HG02610 (cell line): ENCODE data around the gene RBM5.

Experiments
- ATAC-seq: cut with Tn5 transposase; IDR thresholded peaks from one replicate; pipeline ENCODE4 v1.9.1; 2021; ENCODE audit warnings: mild to moderate bottlenecking, moderate library complexity; ENCODE audit not compliant: unreplicated experiment

RBM5 gene

DNA sequence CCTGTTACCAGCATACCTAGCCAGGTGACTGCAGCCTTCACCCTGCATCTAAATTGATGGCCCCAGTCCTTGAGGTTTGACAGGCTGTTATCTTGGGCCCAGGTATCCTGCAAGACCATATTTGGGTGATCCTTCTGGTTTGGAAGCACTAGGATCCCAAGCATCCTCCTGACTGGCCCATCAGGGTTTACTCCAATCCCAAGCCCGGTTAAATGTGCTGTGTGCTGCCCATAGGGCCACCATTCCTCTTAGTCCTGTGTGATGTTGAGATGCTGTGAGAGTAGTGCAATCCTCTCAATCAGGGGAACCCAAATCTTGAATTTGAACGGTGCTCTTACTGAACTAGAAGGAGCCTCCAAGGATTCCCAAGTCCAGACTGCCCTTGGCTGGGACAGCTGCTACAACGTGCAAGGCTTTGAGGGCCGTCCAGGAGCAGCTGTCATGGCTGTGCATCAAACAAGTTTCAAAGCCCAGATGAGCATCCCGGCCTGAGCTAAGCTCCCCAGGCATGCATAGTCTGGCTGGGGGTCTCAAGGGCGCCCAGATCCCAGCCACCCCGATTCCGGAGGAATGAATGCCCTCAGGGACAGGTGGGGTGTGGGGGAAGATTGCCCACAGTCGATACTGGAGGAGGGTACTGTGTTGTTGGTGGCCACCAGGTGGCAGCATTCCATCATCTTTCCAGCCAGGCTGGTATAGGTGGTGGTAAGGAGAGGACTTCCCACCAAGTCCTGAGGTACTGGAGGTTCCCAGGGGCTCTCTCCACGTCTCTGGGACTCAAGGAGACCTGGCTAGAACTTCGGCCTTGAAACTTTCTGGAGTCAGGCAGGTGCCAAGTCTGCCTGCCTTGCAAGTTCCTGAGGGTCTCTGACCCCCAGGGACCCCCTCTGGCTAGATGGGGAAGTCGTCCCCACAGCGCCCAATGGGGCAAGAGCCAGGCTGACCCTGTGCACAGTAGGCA lies 32.6 kb downstream of the RBM5 start:
- peak; percentile 44 for ATAC-seq

- no peak for ATAC-seq
Observed at GRCh38 chr3:50122071-50122470, 33.4 kb downstream of the RBM5 start.

DNA sequence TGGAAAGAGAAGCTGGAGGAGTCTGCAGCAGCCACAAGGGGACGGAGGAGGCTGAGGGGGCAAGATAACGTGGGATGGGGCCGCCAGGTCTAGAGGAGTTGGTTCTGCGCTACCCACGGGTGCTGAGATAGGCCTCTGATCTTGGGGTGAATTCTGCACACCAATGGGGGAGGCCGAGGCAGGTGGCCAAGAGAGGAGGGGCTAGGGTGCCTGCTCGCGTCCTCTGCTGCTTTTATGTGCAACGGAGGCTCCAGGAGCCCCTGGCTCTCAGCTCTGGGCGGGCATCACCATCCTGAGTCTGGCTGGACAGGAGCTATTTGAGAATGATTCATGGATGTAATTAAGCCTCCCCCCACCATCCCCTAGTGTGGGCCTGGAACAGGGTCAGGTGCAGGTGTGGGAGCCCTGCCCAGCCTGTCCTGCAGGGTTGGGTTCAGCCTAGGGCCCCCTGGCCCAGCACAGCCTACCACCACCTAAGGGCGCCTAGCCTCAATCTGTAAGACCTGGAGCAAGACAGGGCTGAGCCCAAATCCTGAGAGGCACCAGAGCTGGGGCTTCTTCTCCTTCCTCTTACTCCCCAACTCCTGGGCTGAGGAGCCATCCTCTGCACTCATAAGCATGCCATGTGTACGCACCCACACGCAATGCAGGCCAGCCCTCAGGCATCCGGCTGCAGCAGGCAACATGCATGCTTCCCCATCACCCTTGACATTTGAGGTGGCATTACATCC lies 34.1 kb downstream of the RBM5 start:
- ATAC-seq: no peak

DNA sequence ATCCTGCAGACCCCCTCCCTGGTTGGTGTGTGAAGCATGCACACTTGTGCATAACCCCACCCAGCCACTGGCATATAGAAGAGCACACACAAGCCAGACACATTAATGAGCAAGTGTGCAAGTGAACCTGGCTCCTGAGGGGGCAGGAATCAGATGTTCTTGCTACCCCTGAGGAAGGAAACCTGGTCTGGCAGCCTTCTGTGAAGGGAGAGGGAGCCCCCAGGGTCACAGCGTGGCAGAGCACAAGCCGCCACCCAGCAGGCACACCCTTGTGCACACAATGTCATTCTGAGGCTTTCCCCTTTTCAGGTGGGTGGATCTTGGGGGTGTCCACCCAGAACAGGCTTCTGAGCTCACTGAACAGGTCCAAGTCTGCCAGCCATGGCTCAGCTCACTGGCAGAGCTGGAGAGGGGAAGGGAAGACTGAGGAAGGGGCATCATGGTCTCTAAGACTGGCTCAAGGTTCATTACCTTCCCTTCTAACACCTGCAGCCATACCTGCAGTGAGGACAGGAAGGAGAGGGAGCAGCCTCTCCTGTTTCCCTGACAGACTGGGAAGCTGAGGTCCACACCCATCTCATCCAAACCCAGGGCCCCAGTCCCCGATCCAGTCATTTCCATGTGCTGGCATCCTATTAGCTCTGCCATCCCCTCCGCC lies 34.8 kb downstream of the RBM5 start:
- no peak for ATAC-seq

- no peak for ATAC-seq
Observed at GRCh38 chr3:50124052-50124799, 35.5 kb downstream of the RBM5 start.

DNA sequence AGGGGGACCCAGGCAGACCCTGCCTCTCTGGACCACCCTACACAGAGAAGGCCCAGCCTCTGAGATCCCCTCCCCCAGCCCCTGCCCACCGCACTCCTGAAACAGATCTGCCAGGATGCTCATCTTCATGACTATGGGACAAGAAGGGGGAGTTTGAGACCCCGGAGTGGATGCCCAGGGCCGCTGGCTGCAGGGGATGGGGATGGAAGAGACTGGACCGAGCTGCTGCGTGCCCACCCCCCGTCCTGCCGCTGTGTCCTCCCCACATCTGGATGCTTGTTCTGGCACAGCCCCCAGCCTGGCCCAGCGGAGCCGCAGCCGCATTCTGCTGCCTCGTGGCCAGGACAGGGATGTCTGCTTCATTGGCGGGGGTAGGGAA lies 36.1 kb downstream of the RBM5 start:
- ATAC-seq: no peak

- no peak for ATAC-seq
Observed at GRCh38 chr3:50125541-50126286, 37.0 kb downstream of the RBM5 start.

DNA sequence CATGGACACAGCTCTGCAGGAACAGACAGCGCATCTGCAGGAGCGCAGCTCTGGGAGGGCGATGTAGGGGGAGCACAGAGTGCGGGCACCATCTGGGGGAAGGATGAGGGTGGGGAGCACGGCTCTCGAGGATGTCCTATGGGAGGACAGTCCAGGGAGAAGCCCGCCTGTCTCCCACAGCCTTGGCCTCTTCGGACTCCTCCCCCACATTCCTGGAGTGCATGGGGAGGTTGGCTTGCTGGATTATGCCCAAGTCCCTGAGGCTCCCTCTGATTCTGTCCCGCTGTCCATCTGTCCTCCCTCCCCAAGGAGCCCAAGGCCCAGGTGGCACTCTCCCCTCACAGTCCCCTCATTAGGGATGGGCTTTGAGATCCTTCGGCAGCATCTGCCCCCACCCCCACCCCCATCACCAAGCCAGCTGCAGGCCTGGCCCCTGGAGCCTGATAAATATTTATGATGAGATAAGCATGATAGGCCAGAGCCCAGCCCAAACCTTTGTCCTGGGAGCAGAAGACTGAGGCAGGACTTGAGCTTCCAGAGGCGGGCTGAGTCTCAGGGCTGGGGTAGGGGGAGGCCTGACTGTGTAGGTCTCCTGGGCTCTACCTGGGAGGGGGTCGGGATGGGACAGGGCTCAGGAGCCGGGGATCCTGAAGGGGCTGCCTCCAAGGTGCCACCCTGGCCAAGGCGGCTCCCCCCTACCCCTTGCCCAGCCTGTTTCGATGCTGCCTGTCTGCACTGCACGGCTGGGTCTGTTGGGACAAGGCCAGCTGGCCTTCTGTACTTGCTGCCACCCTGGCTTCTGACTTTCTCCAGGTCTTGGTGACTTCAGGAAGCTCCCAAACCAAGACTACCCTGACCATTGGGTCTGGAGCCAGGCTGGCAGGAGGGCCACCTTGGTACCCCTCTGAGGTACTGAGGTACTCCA lies 37.8 kb downstream of the RBM5 start:
- ATAC-seq: no peak

DNA sequence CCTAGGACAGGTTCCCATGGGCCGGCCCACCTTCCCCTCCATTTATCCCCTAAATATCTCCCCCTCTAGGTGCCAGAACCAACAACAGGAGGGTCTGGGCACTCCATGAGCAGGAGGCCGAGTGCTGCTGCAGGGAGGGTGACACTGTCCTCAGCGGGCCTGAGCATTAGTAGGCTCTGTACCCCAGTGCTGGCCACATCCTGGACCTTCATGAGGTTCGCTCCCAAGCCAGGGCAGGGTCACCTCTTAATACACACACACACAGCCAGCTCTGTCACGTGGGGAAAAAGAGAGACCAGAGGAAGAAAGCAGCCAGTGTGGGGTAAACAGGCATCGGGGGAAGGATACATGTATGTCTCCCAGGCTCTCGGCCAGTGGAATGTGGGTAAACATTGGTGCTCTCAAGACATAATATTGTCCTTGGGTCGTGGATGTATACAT lies 38.6 kb downstream of the RBM5 start:
- no peak for ATAC-seq

GRCh38 chr3:50128001-50128400 lies 39.3 kb downstream of the RBM5 start:
- ATAC-seq: no peak

DNA sequence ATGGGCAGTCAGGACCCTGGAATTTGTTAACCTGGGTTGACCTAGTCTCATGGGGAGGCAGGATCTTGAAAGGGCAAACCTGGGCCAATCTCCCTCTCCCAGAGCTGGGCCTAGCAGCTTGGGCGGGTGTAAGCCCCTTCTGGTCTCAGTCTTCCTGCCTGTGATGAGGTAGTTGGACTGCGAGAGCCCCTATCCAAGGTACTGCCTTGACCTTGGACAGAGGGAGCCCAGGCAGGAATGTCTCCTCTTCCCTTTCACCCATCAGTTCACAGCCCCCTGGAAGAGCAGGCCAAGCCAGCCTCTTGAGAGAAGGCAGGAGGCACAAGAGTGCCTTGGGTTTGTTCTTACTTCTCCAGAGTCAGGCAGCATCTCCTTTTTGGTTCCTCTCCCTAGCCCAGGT lies 41.7 kb downstream of the RBM5 start:
- ATAC-seq: no peak

DNA sequence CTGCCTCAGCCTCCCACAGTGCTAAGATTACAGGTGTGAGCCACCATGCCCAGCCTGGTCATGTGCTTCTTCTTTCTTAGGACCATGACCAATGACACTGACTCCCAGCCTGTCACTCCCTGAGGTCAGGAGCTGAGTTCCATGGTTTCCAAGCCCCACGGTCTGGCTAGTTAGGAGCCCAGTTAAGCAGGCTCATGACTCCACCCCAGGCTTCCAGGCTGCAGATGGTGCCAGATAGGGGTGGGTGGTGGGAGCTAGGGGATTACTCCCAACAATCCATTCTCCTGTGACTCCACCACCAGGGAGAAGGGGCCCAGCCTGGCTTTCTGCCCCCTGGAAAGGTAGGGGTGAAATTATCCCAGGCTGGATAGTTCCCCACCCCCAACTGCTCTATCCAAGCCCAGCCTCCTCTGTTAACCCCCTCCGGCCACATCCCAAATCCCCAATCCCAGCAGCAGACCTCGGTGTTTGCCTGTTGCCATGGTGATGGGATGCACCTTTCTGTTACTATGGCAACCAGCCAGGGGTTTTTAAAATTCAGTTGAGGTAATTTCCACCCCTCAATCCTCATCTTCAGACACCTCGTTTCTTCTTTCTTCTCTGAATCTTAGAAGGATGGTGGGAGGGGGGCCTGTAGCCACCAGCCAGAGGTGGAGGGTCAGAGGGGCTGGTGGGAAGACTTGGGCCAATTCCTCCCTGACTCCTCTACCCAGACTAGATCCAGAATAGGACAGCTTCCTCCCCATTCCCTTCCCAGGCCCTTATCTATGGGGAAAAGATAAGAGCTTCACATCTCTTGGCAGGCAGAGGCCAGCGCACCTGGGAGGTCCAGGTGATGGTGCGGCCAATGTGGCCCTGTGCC lies 43.9 kb downstream of the RBM5 start:
- ATAC-seq: no peak

GRCh38 chr3:50133283-50133615 lies 44.5 kb downstream of the RBM5 start:
- ATAC-seq: no peak

DNA sequence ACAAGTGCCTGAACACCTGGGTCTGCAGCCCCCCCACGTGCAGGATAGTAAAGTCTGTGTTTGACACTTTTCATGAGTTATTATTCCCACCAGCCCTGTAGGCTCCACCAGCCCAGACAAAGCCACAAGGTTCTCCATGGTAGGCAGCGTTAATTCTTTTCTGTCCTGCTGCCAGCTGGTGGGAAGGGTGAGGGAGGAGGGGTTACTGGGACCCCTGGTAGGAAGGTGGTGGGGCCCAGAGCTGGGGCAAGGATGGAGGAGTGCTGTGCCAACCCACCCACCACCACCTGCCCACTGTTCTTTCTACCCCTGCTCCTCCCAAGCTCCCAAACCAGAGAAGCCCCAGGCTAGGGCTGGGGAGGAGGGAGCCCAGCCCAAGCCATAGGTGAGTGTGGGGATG lies 45.6 kb downstream of the RBM5 start:
- no peak for ATAC-seq

DNA sequence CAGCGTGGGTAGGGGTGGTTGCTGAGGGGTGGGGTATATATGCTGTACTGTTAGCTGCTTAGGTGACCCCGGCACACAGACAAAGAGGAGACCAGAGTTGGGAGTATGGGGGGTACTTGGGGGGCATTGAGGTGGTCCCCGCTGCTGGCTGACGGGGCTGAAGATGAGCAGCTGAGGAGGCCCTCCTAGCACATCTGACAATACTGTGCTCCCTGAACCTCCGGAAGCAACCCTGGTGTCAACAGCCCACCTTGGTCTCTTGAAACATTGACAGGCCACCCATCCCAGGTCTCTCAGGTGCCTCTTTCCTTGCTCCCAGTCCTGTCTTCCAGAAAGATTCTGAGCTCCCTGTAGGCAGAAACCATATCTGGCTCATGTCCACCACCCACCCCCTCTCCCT lies 47.2 kb downstream of the RBM5 start:
- no peak for ATAC-seq

DNA sequence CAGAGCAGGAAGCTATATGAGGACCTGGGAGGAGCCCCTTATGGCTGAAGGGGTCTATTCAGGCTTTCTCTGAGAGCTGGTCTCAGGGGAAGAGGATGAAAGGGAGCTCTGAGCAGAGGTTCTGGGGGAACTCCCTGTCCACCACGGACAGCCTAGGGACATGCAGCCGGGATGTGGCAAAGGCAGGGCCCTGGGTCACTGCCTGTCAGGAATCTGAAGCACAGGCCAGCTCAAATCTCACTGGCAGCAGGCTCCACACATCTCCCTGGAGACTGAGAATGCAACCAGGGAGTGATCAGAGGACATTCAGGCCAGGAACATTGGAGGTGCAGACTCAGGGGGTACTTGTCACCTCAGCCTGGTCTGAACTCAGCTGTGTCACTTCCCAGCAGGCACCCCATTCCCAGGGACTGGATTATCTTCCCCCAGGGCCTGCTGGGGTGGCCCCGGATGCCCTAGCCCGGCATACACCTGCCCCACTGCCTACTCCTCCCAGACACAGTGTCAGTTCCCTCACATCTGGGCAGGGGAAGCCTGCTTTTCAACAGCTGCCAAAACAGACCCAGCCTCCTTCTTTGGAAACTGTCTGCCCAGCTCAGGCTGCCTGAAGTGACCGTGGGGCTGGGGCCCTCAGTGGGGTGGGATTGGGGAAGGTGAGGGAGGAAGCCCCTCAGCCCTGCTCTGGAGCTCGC lies 48.1 kb downstream of the RBM5 start:
- ATAC-seq: no peak

DNA sequence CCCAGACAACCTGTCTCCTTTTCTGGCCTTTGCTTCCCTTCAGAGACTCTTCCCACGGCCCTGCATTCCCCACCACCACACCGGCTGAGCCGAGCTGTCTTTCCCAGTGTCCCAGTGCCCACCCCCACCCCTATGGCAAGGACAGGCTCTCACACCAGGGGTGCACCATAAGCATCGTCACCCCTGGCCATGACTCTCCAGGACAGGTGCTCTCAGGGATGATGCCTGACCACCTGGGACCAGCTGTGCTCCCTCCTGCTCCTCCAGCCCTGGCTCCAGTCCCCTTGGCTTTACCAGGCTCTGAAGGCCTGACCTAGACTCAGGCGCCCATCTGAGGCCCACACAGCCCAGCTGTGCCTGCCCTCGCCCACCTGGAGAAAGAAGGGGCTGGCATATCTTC lies 48.8 kb downstream of the RBM5 start:
- no peak for ATAC-seq
